ENCODE data around the gene FBXL17.

DNA sequence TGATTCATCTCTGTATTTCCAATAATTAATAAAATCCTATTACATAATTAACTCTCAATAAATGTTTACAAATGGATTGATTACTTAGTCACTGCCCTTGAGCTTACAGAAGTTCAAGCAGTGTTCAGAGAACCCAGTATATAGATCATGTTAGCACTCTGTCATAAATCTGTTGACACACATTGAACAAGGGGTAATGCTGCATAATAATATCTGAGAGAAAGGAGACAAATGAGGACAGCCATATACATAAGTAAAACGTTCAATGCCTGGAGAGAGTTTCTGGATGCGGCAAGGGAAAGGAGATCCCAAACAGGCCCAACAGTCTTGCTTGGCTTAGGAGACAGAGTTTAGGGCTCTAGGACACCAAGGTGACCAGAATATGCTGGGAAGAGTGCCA is 270.2 kb downstream of the FBXL17 start:
- TF ChIP-seq, protein P1, sequence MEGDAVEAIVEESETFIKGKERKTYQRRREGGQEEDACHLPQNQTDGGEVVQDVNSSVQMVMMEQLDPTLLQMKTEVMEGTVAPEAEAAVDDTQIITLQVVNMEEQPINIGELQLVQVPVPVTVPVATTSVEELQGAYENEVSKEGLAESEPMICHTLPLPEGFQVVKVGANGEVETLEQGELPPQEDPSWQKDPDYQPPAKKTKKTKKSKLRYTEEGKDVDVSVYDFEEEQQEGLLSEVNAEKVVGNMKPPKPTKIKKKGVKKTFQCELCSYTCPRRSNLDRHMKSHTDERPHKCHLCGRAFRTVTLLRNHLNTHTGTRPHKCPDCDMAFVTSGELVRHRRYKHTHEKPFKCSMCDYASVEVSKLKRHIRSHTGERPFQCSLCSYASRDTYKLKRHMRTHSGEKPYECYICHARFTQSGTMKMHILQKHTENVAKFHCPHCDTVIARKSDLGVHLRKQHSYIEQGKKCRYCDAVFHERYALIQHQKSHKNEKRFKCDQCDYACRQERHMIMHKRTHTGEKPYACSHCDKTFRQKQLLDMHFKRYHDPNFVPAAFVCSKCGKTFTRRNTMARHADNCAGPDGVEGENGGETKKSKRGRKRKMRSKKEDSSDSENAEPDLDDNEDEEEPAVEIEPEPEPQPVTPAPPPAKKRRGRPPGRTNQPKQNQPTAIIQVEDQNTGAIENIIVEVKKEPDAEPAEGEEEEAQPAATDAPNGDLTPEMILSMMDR (conservative IDR thresholded peaks at IDR 0.05; ENCODE audit: low read depth, low read length), result no peak
- no peak for TF ChIP-seq POLR2A (IDR thresholded peaks at IDR 0.05; ENCODE audit: low read depth, low read length)
- TF ChIP-seq MAZ (IDR thresholded peaks at IDR 0.05; ENCODE audit: borderline replicate concordance, low read depth, low read length), result no peak
- TF ChIP-seq MXI1 (IDR thresholded peaks at IDR 0.05; ENCODE audit: borderline replicate concordance, low read depth, low read length), result no peak

Data from IMR-90 (cell line).